Panc1 (cell line): ENCODE results near the gene PTPRF. TPM values are rescaled to one million over a fixed set of nuclear protein-coding genes. Genes with fewer than 3 reads are reported as not detected.

ENCODE experiments used
- ATAC-seq: fragments of 200-7000 bp; cut with Tn5 transposase; 2 replicates; pipeline ENCODE4 v1.9.1; 2020; ENCODE audit warnings: mild to moderate bottlenecking, moderate library complexity
- BruUV-seq: library from RNA; stranded (reverse); fragments of 400-500 nt; replicated peaks from 2 replicates; lab custom pipeline; 2021; lab: Mats Ljungman, UMichigan
- CTCF ChIA-PET: fragments of 300-600 bp; sonication (Branson Sonifier 250); formaldehyde crosslinking; loops from one replicate; lab custom pipeline; 2022; ENCODE audit warnings: antibody characterized with exemption; lab: Charles Lee
- POLR2A ChIA-PET: fragments of 300-600 bp; sonication (Branson Sonifier 250); formaldehyde crosslinking; loops from one replicate; lab custom pipeline; 2022; ENCODE audit warnings: antibody characterized with exemption; lab: Charles Lee
- DNase-seq: peaks from one replicate; pipeline ENCODE4 v3.0.0-alpha.2; 2010; ENCODE audit warnings: low read depth, low spot score
- H3K27ac ChIP-seq: 2 replicates; pipeline ENCODE4 v1.5.1; 2011; ENCODE audit warnings: mild to moderate bottlenecking, low read length, inconsistent platforms
- H3K27me3 ChIP-seq: fragments of 200-500 bp; sonication (Bioruptor generic); 2 replicates; pipeline ENCODE4 v1.6.0; 2014; ENCODE audit warnings: low read length, inconsistent platforms; ENCODE audit not compliant: control insufficient read depth, insufficient read depth
- H3K36me3 ChIP-seq: fragments of 200-500 bp; sonication (Bioruptor generic); 2 replicates; pipeline ENCODE4 v1.5.1; 2014; ENCODE audit warnings: inconsistent platforms, mild to moderate bottlenecking, low read length, moderate library complexity; ENCODE audit not compliant: control insufficient read depth, insufficient read depth
- H3K4me1 ChIP-seq: 2 replicates; pipeline ENCODE4 v1.5.1; 2011; ENCODE audit warnings: inconsistent platforms, mild to moderate bottlenecking, low read length, moderate library complexity; ENCODE audit not compliant: control insufficient read depth, insufficient read depth
- H3K4me3 ChIP-seq, 2 experiments: 2 replicates each; pipeline ENCODE4 v1.5.1; 2011 to 2012; ENCODE audit warnings: low read depth in 2 of 2, low read length in 2 of 2, mild to moderate bottlenecking in 2 of 2, inconsistent platforms in 1 of 2, moderate library complexity in 1 of 2
- H3K9me3 ChIP-seq: fragments of 200-500 bp; sonication (Bioruptor generic); 2 replicates; pipeline ENCODE4 v1.5.1; 2014; ENCODE audit warnings: low read depth, mild to moderate bottlenecking, inconsistent platforms, low read length, moderate library complexity; ENCODE audit not compliant: control insufficient read depth, insufficient read depth
- POLR2AphosphoS5 ChIP-seq: IDR thresholded peaks from 2 replicates; pipeline ENCODE4 v1.6.1; 2012; ENCODE audit warnings: mild to moderate bottlenecking, low read depth, low read length, moderate library complexity
- SIN3A ChIP-seq: IDR thresholded peaks from 2 replicates; pipeline ENCODE4 v1.6.1; 2012; ENCODE audit warnings: low read depth, mild to moderate bottlenecking, low read length, moderate library complexity, borderline replicate concordance; ENCODE audit not compliant: insufficient read depth
- TCF7L2 ChIP-seq: IDR thresholded peaks from 2 replicates; pipeline ENCODE4 v1.6.1; 2011; ENCODE audit warnings: mild to moderate bottlenecking, low read depth, low read length, inconsistent platforms
- in situ Hi-C: cut with HindIII; loops from 2 replicates; pipeline ENCODE4 v1.10.0; 2016; ENCODE audit warnings: low sequenced_read_pairs, low pct_unique_long_range_greater_than_20kb
- intact Hi-C: fragments of 100-400 bp; cut with micrococcal nuclease; formaldehyde crosslinking; loops from one replicate; pipeline ENCODE4 v1.10.0; 2022; ENCODE audit not compliant: unreplicated experiment
- total RNA-seq: library from RNA; stranded (reverse); gene quantifications from one replicate; pipeline ENCODE4 v1.2.1, GENCODE V29; 2021; ENCODE audit not compliant: unreplicated experiment
- TF ChIP-seq, protein P1 (sequence below): fragments of 450-650 bp; IDR thresholded peaks from 2 replicates; pipeline ENCODE4 v1.5.1; 2017; ENCODE audit warnings: mild to moderate bottlenecking
- TF ChIP-seq, protein P2 (sequence below), 2 experiments: IDR thresholded peaks; 2 replicates each; pipeline ENCODE4 v1.6.1; 2011 to 2012; ENCODE audit warnings: low read depth in 2 of 2, control low read depth in 1 of 2, low read length in 1 of 2, mild to moderate bottlenecking in 1 of 2, moderate library complexity in 1 of 2; ENCODE audit not compliant: insufficient read depth in 1 of 2

Gene PTPRF
- total RNA-seq, 1 experiment from 2014 or later: 77.5 TPM

GRCh38 chr1:43653339-43653738, 122.7 kb downstream of the PTPRF start:
- TF ChIP-seq TCF7L2: no peak
- TF ChIP-seq, protein P1, sequence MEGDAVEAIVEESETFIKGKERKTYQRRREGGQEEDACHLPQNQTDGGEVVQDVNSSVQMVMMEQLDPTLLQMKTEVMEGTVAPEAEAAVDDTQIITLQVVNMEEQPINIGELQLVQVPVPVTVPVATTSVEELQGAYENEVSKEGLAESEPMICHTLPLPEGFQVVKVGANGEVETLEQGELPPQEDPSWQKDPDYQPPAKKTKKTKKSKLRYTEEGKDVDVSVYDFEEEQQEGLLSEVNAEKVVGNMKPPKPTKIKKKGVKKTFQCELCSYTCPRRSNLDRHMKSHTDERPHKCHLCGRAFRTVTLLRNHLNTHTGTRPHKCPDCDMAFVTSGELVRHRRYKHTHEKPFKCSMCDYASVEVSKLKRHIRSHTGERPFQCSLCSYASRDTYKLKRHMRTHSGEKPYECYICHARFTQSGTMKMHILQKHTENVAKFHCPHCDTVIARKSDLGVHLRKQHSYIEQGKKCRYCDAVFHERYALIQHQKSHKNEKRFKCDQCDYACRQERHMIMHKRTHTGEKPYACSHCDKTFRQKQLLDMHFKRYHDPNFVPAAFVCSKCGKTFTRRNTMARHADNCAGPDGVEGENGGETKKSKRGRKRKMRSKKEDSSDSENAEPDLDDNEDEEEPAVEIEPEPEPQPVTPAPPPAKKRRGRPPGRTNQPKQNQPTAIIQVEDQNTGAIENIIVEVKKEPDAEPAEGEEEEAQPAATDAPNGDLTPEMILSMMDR: no peak; the same call in 1 of the 2 replicates
- no peak for TF ChIP-seq SIN3A
- TF ChIP-seq, protein P2, sequence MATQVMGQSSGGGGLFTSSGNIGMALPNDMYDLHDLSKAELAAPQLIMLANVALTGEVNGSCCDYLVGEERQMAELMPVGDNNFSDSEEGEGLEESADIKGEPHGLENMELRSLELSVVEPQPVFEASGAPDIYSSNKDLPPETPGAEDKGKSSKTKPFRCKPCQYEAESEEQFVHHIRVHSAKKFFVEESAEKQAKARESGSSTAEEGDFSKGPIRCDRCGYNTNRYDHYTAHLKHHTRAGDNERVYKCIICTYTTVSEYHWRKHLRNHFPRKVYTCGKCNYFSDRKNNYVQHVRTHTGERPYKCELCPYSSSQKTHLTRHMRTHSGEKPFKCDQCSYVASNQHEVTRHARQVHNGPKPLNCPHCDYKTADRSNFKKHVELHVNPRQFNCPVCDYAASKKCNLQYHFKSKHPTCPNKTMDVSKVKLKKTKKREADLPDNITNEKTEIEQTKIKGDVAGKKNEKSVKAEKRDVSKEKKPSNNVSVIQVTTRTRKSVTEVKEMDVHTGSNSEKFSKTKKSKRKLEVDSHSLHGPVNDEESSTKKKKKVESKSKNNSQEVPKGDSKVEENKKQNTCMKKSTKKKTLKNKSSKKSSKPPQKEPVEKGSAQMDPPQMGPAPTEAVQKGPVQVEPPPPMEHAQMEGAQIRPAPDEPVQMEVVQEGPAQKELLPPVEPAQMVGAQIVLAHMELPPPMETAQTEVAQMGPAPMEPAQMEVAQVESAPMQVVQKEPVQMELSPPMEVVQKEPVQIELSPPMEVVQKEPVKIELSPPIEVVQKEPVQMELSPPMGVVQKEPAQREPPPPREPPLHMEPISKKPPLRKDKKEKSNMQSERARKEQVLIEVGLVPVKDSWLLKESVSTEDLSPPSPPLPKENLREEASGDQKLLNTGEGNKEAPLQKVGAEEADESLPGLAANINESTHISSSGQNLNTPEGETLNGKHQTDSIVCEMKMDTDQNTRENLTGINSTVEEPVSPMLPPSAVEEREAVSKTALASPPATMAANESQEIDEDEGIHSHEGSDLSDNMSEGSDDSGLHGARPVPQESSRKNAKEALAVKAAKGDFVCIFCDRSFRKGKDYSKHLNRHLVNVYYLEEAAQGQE (IDR thresholded peaks at IDR 0.05; ENCODE audit: insufficient read depth in 1 of 2, low read depth in 2 of 2, low read length in 1 of 2): no peak
- no peak for TF ChIP-seq POLR2AphosphoS5
- POLR2A ChIA-PET: no interaction called here
- Histone ChIP-seq H3K4me3 (no peak overlapping the region), H3K36me3 (peaks cover 17% of the 10 kb centered on the region), H3K4me1 (peaks cover 18% of the 10 kb centered on the region), H3K27ac (0 out of 2 replicates have a peak overlapping the region, but pooled peaks have one; percentile 1), H3K9me3 (no peaks in the 10 kb centered on the region), H3K27me3 (no peaks in the 10 kb centered on the region)
- in situ Hi-C loops: no loop called here
- ATAC-seq: no peak
- intact Hi-C loops: loop anchor here (5.0 kb wide), 1 partner anchor 126 kb away; no protein-coding TSS in a partner anchor
- CTCF ChIA-PET: interaction anchor here (0.7 kb wide), 1 partner anchor 281 kb away, joined by 3 read pairs; no protein-coding TSS in a partner anchor
- DNase-seq: no peak
- no TSS peak for BruUV-seq

GRCh38 chr1:43653893-43654292, 123.2 kb downstream of the PTPRF start:
- Histone ChIP-seq H3K27me3 (no peaks in the 10 kb centered on the region), H3K4me1 (peaks cover 12% of the 10 kb centered on the region), H3K36me3 (peaks cover 17% of the 10 kb centered on the region), H3K4me3 (no peak overlapping the region), H3K9me3 (no peaks in the 10 kb centered on the region), H3K27ac (no peak overlapping the region)
- intact Hi-C loops: loop anchor here (5.0 kb wide), 1 partner anchor 127 kb away; no protein-coding TSS in a partner anchor
- CTCF ChIA-PET: interaction anchor here (0.7 kb wide), 1 partner anchor 281 kb away, joined by 3 read pairs; no protein-coding TSS in a partner anchor
- BruUV-seq: no TSS peak
- DNase-seq (no peak), ATAC-seq (no peak)
- TF ChIP-seq, protein P2 (IDR thresholded peaks at IDR 0.05; ENCODE audit: insufficient read depth in 1 of 2, low read depth in 2 of 2, low read length in 1 of 2): no peak
- TF ChIP-seq, protein P1: no peak
- TF ChIP-seq POLR2AphosphoS5 (no peak), TCF7L2 (no peak), SIN3A (no peak)
- in situ Hi-C loops: no loop called here
- POLR2A ChIA-PET: interaction anchor here (0.6 kb wide), 1 partner anchor 24 kb away, joined by 5 read pairs; no protein-coding TSS in a partner anchor
